Measurements from ENCODE around the gene PRMT9. TPM values are rescaled to one million over a fixed set of nuclear protein-coding genes. Genes with fewer than 3 reads are reported as not detected.

The PRMT9 gene
- total RNA-seq, 1 donor from 2014 or later, result 7.1 TPM

GRCh38 chr4:147714575-147715401, 30.8 kb upstream of the PRMT9 start:
- no peaks in the 10 kb centered on the region for H3K36me3 ChIP-seq (ENCODE audit: control insufficient read depth, insufficient read depth, low read length)
- FAIRE-seq (no peak), DNase-seq (ENCODE audit: low read depth) (peak; percentile 70)
- no peak overlapping the region for H3K4me3 ChIP-seq (ENCODE audit: low read depth, low read length)
- TF ChIP-seq, protein P1, sequence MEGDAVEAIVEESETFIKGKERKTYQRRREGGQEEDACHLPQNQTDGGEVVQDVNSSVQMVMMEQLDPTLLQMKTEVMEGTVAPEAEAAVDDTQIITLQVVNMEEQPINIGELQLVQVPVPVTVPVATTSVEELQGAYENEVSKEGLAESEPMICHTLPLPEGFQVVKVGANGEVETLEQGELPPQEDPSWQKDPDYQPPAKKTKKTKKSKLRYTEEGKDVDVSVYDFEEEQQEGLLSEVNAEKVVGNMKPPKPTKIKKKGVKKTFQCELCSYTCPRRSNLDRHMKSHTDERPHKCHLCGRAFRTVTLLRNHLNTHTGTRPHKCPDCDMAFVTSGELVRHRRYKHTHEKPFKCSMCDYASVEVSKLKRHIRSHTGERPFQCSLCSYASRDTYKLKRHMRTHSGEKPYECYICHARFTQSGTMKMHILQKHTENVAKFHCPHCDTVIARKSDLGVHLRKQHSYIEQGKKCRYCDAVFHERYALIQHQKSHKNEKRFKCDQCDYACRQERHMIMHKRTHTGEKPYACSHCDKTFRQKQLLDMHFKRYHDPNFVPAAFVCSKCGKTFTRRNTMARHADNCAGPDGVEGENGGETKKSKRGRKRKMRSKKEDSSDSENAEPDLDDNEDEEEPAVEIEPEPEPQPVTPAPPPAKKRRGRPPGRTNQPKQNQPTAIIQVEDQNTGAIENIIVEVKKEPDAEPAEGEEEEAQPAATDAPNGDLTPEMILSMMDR (IDR thresholded peaks at IDR 0.05; ENCODE audit: insufficient read depth, low read length, severe bottlenecking), result no peak
- H3K27me3 ChIP-seq (ENCODE audit: control insufficient read depth, insufficient read depth, low read length), result peaks cover 2% of the 10 kb centered on the region

DNA sequence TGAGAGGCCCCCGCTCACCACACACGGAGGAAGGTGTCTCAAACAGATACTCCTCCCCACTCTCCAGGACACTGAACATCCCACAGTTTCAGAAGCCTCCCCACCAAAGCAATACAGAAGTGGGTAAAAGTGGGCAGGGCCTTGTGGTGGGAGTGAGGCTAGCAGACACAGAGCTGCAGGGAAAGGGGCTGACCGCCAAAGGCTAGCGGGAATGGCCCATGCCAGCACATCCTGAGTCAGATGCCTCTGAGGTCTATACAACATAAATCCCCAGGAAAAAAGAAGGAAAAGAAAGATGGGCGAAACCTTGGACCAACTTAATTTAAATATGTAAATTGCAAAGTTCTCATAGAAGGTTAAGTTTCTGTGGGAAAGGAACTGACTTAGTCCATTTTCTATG, 26.0 kb upstream of the PRMT9 start:
- FAIRE-seq (no peak), DNase-seq (ENCODE audit: low read depth) (no peak)
- TF ChIP-seq, protein P1 (IDR thresholded peaks at IDR 0.05; ENCODE audit: insufficient read depth, low read length, severe bottlenecking), result no peak
- Histone ChIP-seq H3K36me3 (ENCODE audit: control insufficient read depth, insufficient read depth, low read length) (no peaks in the 10 kb centered on the region), H3K4me3 (ENCODE audit: low read depth, low read length) (no peak overlapping the region), H3K27me3 (ENCODE audit: control insufficient read depth, insufficient read depth, low read length) (no peaks in the 10 kb centered on the region)

- Histone ChIP-seq H3K4me3 (ENCODE audit: low read depth, low read length) (no peak overlapping the region), H3K27me3 (ENCODE audit: control insufficient read depth, insufficient read depth, low read length) (no peaks in the 10 kb centered on the region), H3K36me3 (ENCODE audit: control insufficient read depth, insufficient read depth, low read length) (no peaks in the 10 kb centered on the region)
- FAIRE-seq, result no peak
- TF ChIP-seq, protein P1 (IDR thresholded peaks at IDR 0.05; ENCODE audit: insufficient read depth, low read length, severe bottlenecking), result peak; percentile 70
- peak; percentile 56 for DNase-seq (ENCODE audit: low read depth)
These were observed 24.1 kb upstream of the PRMT9 start for GRCh38 chr4:147707892-147708672.

DNA sequence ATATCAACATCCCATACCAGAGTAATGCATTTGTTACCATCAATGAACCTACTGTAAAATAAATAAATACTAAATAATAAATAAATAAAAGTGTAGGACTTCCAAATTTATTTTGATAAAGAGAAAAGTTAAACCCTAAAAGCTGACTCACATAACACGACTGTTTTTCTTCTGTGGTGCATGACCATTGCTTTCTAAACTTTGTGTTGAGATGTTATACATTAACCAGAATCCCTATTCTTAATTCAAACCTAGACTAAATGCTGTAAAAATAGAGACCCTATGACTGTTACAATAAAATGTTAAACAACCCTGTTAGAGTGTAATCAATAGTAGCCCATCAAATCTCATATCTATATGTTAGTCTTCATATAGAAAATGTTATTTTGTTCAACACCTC, 20.9 kb upstream of the PRMT9 start:
- H3K36me3 ChIP-seq (ENCODE audit: control insufficient read depth, insufficient read depth, low read length), result no peaks in the 10 kb centered on the region
- H3K4me3 ChIP-seq (ENCODE audit: low read depth, low read length), result no peak overlapping the region
- FAIRE-seq (no peak), DNase-seq (ENCODE audit: low read depth) (no peak)
- TF ChIP-seq, protein P1 (IDR thresholded peaks at IDR 0.05; ENCODE audit: insufficient read depth, low read length, severe bottlenecking), result no peak
- no peaks in the 10 kb centered on the region for H3K27me3 ChIP-seq (ENCODE audit: control insufficient read depth, insufficient read depth, low read length)

GRCh38 chr4:147696866-147697265, 12.9 kb upstream of the PRMT9 start:
- FAIRE-seq, result no peak

More at GRCh38 chr4:147696866-147697265, 12.9 kb upstream of the PRMT9 start:
- H3K27me3 ChIP-seq (ENCODE audit: control insufficient read depth, insufficient read depth, low read length), result no peaks in the 10 kb centered on the region
- no peak for DNase-seq (ENCODE audit: low read depth)
- TF ChIP-seq, protein P1 (IDR thresholded peaks at IDR 0.05; ENCODE audit: insufficient read depth, low read length, severe bottlenecking), result no peak
- no peak overlapping the region for H3K4me3 ChIP-seq (ENCODE audit: low read depth, low read length)
- H3K36me3 ChIP-seq (ENCODE audit: control insufficient read depth, insufficient read depth, low read length), result no peaks in the 10 kb centered on the region
